ENCODE measurements around the gene PCBP3.

Gene PCBP3

GRCh38 chr21:45723049-45723958 lies 79.8 kb downstream of the PCBP3 start:
- no peak for DNase-seq (ENCODE audit: low read depth in 1 of 2, low spot score in 1 of 2)

GRCh38 chr21:45724345-45724961 lies 80.9 kb downstream of the PCBP3 start:
- DNase-seq (ENCODE audit: low read depth in 1 of 2, low spot score in 1 of 2): no peak

GRCh38 chr21:45724994-45725843 lies 81.7 kb downstream of the PCBP3 start:
- DNase-seq (ENCODE audit: low read depth in 1 of 2, low spot score in 1 of 2): no peak

- DNase-seq (ENCODE audit: low read depth in 1 of 2, low spot score in 1 of 2): no peak
Measured at GRCh38 chr21:45725844-45726200, 82.3 kb downstream of the PCBP3 start.

- DNase-seq (ENCODE audit: low read depth in 1 of 2, low spot score in 1 of 2): no peak
Measured at GRCh38 chr21:45726438-45726837, 82.9 kb downstream of the PCBP3 start.

- DNase-seq (ENCODE audit: low read depth in 1 of 2, low spot score in 1 of 2): no peak
Measured at GRCh38 chr21:45727390-45727789, 83.9 kb downstream of the PCBP3 start.

- DNase-seq (ENCODE audit: low read depth in 1 of 2, low spot score in 1 of 2): no peak
Measured at GRCh38 chr21:45735259-45736000, 91.9 kb downstream of the PCBP3 start.

- no peak for DNase-seq (ENCODE audit: low read depth in 1 of 2, low spot score in 1 of 2)
Measured at GRCh38 chr21:45736042-45736689, 92.6 kb downstream of the PCBP3 start.

- DNase-seq (ENCODE audit: low read depth in 1 of 2, low spot score in 1 of 2): no peak
Measured at GRCh38 chr21:45736690-45737484, 93.4 kb downstream of the PCBP3 start.

- DNase-seq (ENCODE audit: low read depth in 1 of 2, low spot score in 1 of 2): no peak
Measured at GRCh38 chr21:45737485-45738166, 94.1 kb downstream of the PCBP3 start.

- no peak for DNase-seq (ENCODE audit: low read depth in 1 of 2, low spot score in 1 of 2)
Measured at GRCh38 chr21:45739218-45740087, 95.9 kb downstream of the PCBP3 start.

GRCh38 chr21:45740088-45740440 lies 96.5 kb downstream of the PCBP3 start:
- DNase-seq (ENCODE audit: low read depth in 1 of 2, low spot score in 1 of 2): no peak

GRCh38 chr21:45740491-45741357 lies 97.2 kb downstream of the PCBP3 start:
- no peak for DNase-seq (ENCODE audit: low read depth in 1 of 2, low spot score in 1 of 2)

- DNase-seq (ENCODE audit: low read depth in 1 of 2, low spot score in 1 of 2): no peak
Measured at GRCh38 chr21:45741691-45742090, 98.2 kb downstream of the PCBP3 start.

- no peak for DNase-seq (ENCODE audit: low read depth in 1 of 2, low spot score in 1 of 2)
Measured at GRCh38 chr21:45742247-45742646, 98.7 kb downstream of the PCBP3 start.

GRCh38 chr21:45745256-45745655 lies 101.7 kb downstream of the PCBP3 start:
- no peak for DNase-seq (ENCODE audit: low read depth in 1 of 2, low spot score in 1 of 2)

- no peak for DNase-seq (ENCODE audit: low read depth in 1 of 2, low spot score in 1 of 2)
Measured at GRCh38 chr21:45747233-45747766, 103.8 kb downstream of the PCBP3 start.

Data from activated T-helper 1 cell treated with anti-CD3 and anti-CD28 coated beads, Interleukin-2, amount 50 U/mL, for 16 hours (primary cell).